ENCODE measurements around the gene ENTPD5. TPM values are rescaled to one million over a fixed set of nuclear protein-coding genes. Genes with fewer than 3 reads are reported as not detected.

Gene ENTPD5
- total RNA-seq, 1 experiment from 2014 or later, result 6.8 TPM

DNA sequence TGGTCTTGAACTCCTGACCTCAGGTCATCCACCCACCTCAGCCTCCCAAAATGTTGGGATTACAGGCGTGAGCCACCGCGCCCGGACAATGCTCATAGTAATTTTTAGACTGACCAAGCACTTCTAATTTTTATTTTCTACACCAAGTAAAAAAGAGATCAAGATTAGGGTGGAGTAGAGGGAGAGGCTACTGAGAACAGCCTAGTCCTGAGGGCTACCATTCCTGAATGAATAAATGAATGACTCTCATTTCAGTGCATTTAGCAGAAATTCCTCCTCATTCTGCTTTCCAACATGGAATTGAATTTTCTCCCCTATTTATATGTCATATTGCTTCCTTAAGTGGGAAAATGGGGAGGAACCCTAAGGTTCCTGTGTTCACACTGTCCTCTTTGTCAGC lies 26.4 kb upstream of the ENTPD5 start:
- H2AFZ ChIP-seq (ENCODE audit: low read length), result no peak overlapping the region
- no peak overlapping the region for H3K23ac ChIP-seq (ENCODE audit: insufficient read length, low read depth, low read length)
- H3T11ph ChIP-seq (ENCODE audit: low read length), result no peak overlapping the region
- H3K4me2 ChIP-seq (ENCODE audit: insufficient read depth, insufficient read length, low read length), result no peak overlapping the region
- peaks cover 4 to 7% of the 10 kb centered on the region in 2 experiments; a peak in 2 of 4 replicates for H3K4me1 Mint-ChIP-seq
- H3K27ac ChIP-seq (ENCODE audit: insufficient read length, low read depth, low read length), result no peak overlapping the region
- H3K79me1 ChIP-seq (ENCODE audit: insufficient read depth, low read depth, low read length, poor library complexity, severe bottlenecking), result no peaks in the 10 kb centered on the region
- no peak overlapping the region for H3K14ac ChIP-seq (ENCODE audit: insufficient read depth, low read length)
- H3K18ac ChIP-seq (ENCODE audit: insufficient read length, low read depth, low read length), result no peak overlapping the region
- H2BK15ac ChIP-seq (ENCODE audit: low read depth, low read length), result no peak overlapping the region
- H4K20me1 ChIP-seq (ENCODE audit: control insufficient read depth, insufficient read depth, insufficient read length), result no peaks in the 10 kb centered on the region
- H3K9me3 Mint-ChIP-seq, result no peaks in the 10 kb centered on the region
- H3K9ac ChIP-seq (ENCODE audit: extremely low read depth, insufficient read length, low read length), result no peak overlapping the region
- H4K91ac ChIP-seq (ENCODE audit: insufficient read length, low read depth, low read length), result no peak overlapping the region
- no peak overlapping the region for H3K56ac ChIP-seq (ENCODE audit: insufficient read length, low read depth, low read length)
- H2BK5ac ChIP-seq (ENCODE audit: insufficient read length, low read length), result no peak overlapping the region
- no CpG with 5 or more reads among the region's 4 CpGs for WGBS (ENCODE audit: extremely low coverage, insufficient read length, low lambda C conversion rate)
- no peak overlapping the region for H2BK12ac ChIP-seq (ENCODE audit: insufficient read length, low read depth, low read length)
- H2BK20ac ChIP-seq (ENCODE audit: low read depth, low read length, poor library complexity, severe bottlenecking), result no peak overlapping the region
- TF ChIP-seq, protein P1, sequence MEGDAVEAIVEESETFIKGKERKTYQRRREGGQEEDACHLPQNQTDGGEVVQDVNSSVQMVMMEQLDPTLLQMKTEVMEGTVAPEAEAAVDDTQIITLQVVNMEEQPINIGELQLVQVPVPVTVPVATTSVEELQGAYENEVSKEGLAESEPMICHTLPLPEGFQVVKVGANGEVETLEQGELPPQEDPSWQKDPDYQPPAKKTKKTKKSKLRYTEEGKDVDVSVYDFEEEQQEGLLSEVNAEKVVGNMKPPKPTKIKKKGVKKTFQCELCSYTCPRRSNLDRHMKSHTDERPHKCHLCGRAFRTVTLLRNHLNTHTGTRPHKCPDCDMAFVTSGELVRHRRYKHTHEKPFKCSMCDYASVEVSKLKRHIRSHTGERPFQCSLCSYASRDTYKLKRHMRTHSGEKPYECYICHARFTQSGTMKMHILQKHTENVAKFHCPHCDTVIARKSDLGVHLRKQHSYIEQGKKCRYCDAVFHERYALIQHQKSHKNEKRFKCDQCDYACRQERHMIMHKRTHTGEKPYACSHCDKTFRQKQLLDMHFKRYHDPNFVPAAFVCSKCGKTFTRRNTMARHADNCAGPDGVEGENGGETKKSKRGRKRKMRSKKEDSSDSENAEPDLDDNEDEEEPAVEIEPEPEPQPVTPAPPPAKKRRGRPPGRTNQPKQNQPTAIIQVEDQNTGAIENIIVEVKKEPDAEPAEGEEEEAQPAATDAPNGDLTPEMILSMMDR (conservative IDR thresholded peaks at IDR 0.05), result no peak
- no peak for DNase-seq
- no peak overlapping the region for H3K27ac Mint-ChIP-seq
- H3K4me1 ChIP-seq (ENCODE audit: insufficient read depth, low read length), result no peaks in the 10 kb centered on the region
- H2AK5ac ChIP-seq (ENCODE audit: insufficient read length, low read length), result no peak overlapping the region
- no peaks in the 10 kb centered on the region for H3K36me3 Mint-ChIP-seq (ENCODE audit: insufficient read depth in 1 of 3, low read depth in 3 of 3)
- no peaks in the 10 kb centered on the region for H3K9me3 ChIP-seq (ENCODE audit: control insufficient read depth, low read depth, low read length)
- no peak overlapping the region for H2BK120ac ChIP-seq (ENCODE audit: low read depth, low read length, poor library complexity, severe bottlenecking)
- no peak overlapping the region for H3K4me3 Mint-ChIP-seq
- H3K27me3 Mint-ChIP-seq (ENCODE audit: low read depth), result no peaks in the 10 kb centered on the region; the same call in 1 of the 2 replicates
- H3K27me3 ChIP-seq (ENCODE audit: insufficient read depth, low read length), result no peaks in the 10 kb centered on the region
- no peak overlapping the region for H4K8ac ChIP-seq (replicated peaks; ENCODE audit: insufficient read length, low read depth, low read length)
- no peaks in the 10 kb centered on the region for H3K23me2 ChIP-seq (ENCODE audit: insufficient read length, low read depth, low read length, poor library complexity, severe bottlenecking)
- H4K5ac ChIP-seq (ENCODE audit: insufficient read length, low read depth, low read length), result no peak overlapping the region
- H3K79me2 ChIP-seq (ENCODE audit: insufficient read depth, low read length), result no peaks in the 10 kb centered on the region
- no peak overlapping the region for H3K4ac ChIP-seq (ENCODE audit: low read depth, low read length)
